K562 (cell line): Measurements from ENCODE around the gene PLXND1. TPM values are rescaled to one million over a fixed set of nuclear protein-coding genes. Genes with fewer than 3 reads are reported as not detected.

ENCODE experiments used
- DEAF1 ChIP-seq: fragments of 450-650 bp; formaldehyde crosslinking; IDR thresholded peaks from 2 replicates; pipeline ENCODE4 v1.4.0; 2020; ENCODE audit warnings: mild to moderate bottlenecking, moderate library complexity
- ETS2 ChIP-seq: IDR thresholded peaks from 2 replicates; pipeline ENCODE4 v1.6.1; 2016; ENCODE audit warnings: borderline replicate concordance, missing genetic modification characterization, mild to moderate bottlenecking, moderate library complexity, missing compliant biosample characterization; ENCODE audit not compliant: poor library complexity, severe bottlenecking
- FOSL1 ChIP-seq: fragments of 200-800 bp; sonication (Bioruptor generic); conservative IDR thresholded peaks from 2 replicates; pipeline ENCODE4 v1.6.1; 2016; ENCODE audit warnings: missing genetic modification characterization, missing compliant biosample characterization
- HBP1 ChIP-seq: fragments of 450-650 bp; formaldehyde crosslinking; IDR thresholded peaks from 2 replicates; pipeline ENCODE4 v1.4.0; 2022; ENCODE audit warnings: missing genetic modification characterization
- SMARCA4 ChIP-seq: fragments of 450-650 bp; IDR thresholded peaks from 2 replicates; pipeline ENCODE4 v1.6.1; 2016
- SPI1 ChIP-seq: IDR thresholded peaks from 2 replicates; pipeline ENCODE4 v1.6.1; 2011; ENCODE audit warnings: low read depth, low read length, control low read depth, borderline replicate concordance
- STAG1 ChIP-seq: sonication (generic); formaldehyde crosslinking; IDR thresholded peaks from 2 replicates; pipeline ENCODE4 v1.5.0; 2020; ENCODE audit warnings: missing genetic modification reagents, borderline replicate concordance
- ZNF408 ChIP-seq: fragments of 250-450 bp; sonication (Bioruptor Pico); IDR thresholded peaks from 2 replicates; pipeline ENCODE4 v1.4.0; 2020; ENCODE audit warnings: low read depth, mild to moderate bottlenecking, moderate library complexity
- polyA plus RNA-seq, 8 experiments: library from polyadenylated mRNA; depleted of rRNA in 4 of 8; stranded (reverse) in 5 of 8; unstranded in 3 of 8; fragments of >200 nt; fragmentation: Nextera tagmentation in 2 of 8; fragmentation: Illumina TruSeq in 1 of 8; extraction: Ambion mirVana in 2 of 8; extraction: Trizol in 1 of 8; gene quantifications; 2 replicates each; pipeline versions ENCODE4 v1.2.1 to v1.2.3, GENCODE V29; 2011 to 2014; ENCODE audit warnings: inconsistent platforms in 1 of 8, missing spikeins in 1 of 8
- total RNA-seq, 7 experiments: library from RNA; depleted of rRNA in 6 of 7; stranded (reverse); fragments of >200 nt in 6 of 7; fragmentation: Illumina TruSeq in 2 of 7; extraction: Trizol in 2 of 7; gene quantifications; 2 replicates each; pipeline versions ENCODE4 v1.2.1 to v1.2.3, GENCODE V29; 2011 to 2021; ENCODE audit warnings: low replicate concordance in 1 of 7
- TF ChIP-seq, protein P1 (sequence below), 3 experiments: IDR thresholded peaks in 2 of 3; conservative IDR thresholded peaks in 1 of 3; 2 replicates each; pipeline ENCODE4 v1.5.1; 2011 to 2012; ENCODE audit warnings: low read length in 3 of 3, mild to moderate bottlenecking in 3 of 3, control low read depth in 2 of 3, improper control_type of control experiment in 1 of 3, inconsistent platforms in 1 of 3, low read depth in 1 of 3, mixed read lengths in 1 of 3, moderate library complexity in 1 of 3; ENCODE audit not compliant: insufficient read depth in 2 of 3

The PLXND1 gene
- total and polyA plus RNA-seq, 9 of the 15 experiments (the other 6 are each of a cell fraction or from before 2014, with no cell fraction given), result 0.34 to 28.8 (median 14.0) TPM

GRCh38 chr3:129650256-129650872 lies 43.9 kb upstream of the PLXND1 start (continued):
- TF ChIP-seq DEAF1 (peak; percentile 43), STAG1 (CRISPR knock-in tag) (peak; percentile 41; the same call in 1 of the 2 replicates), ETS2 (no peak), HBP1 (CRISPR knock-in tag) (no peak), SMARCA4 (no peak), SPI1 (no peak), ZNF408 (no peak), FOSL1 (tag) (no peak)
- TF ChIP-seq, protein P1, sequence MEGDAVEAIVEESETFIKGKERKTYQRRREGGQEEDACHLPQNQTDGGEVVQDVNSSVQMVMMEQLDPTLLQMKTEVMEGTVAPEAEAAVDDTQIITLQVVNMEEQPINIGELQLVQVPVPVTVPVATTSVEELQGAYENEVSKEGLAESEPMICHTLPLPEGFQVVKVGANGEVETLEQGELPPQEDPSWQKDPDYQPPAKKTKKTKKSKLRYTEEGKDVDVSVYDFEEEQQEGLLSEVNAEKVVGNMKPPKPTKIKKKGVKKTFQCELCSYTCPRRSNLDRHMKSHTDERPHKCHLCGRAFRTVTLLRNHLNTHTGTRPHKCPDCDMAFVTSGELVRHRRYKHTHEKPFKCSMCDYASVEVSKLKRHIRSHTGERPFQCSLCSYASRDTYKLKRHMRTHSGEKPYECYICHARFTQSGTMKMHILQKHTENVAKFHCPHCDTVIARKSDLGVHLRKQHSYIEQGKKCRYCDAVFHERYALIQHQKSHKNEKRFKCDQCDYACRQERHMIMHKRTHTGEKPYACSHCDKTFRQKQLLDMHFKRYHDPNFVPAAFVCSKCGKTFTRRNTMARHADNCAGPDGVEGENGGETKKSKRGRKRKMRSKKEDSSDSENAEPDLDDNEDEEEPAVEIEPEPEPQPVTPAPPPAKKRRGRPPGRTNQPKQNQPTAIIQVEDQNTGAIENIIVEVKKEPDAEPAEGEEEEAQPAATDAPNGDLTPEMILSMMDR (IDR thresholded peaks at IDR 0.05 in 2 of 3, conservative IDR thresholded peaks at IDR 0.05 in 1 of 3; ENCODE audit: insufficient read depth in 2 of 3, low read depth in 1 of 3, low read length in 3 of 3), result peak; percentile 68 to 86 (median 81)
